OCI-M2 (cell line): Measurements from ENCODE around the gene PYY.

Experiments
- DNase-seq: peaks from one replicate; lab custom pipeline; 2025; ENCODE audit not compliant: unreplicated experiment; lab: John Stamatoyannopoulos, UW

PYY gene

DNA sequence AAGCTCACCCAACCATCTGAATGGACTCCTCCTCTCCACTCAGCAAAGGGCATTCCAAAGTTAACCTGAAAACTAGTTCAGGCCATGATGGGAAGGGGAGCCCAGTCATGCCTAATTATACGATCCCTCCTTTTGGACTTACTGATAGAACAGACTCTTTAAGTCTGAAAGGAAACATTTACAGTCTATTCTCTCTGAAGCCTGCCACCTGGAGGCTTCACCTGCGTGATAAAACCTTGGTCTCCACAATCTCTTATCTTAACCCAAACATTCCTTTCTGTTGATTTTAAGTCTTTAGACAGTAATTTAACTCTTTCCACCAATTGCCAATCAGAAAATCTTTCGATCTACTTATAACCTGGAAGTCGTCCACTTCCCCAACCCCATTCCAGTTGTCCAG lies 37.4 kb downstream of the PYY start:
- no peak for DNase-seq

DNA sequence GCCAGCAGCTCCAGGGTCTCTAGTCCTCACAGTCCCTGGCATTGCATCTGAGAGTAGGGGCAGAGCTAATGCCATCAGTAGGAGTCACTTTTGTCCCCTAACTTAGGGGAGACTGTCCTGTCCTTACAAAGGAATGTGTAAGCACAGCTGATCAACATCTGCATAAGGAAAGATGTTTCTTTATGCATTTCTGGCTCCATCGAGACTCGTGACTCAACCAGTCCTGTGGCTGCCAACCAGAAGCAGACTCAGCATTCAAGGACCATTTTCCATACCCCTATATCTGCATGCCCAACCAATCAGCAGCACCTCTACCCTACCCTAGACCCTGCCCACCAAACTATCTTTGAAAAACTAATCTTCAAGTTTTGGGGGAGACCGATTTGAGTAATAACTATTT lies 38.2 kb downstream of the PYY start:
- DNase-seq = no peak

DNA sequence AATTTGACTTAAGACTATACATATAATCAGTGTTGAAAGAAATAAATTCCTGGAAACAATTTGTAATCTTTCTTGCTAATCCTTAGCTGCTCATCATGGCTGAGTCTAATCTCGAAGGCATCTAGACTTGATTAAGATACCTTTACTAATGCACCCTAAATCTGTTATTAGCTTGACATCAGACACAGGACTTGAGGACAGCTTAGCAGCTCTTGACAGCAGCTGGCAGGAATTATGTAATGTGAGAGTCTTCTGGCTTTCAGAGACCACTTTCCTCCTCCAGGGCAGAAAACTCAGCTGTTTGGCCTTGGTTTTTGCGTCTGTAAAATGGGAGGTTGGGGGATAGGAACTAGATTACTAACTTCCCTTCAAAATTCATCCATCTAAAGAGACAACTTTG lies 39.3 kb downstream of the PYY start:
- DNase-seq = no peak

DNA sequence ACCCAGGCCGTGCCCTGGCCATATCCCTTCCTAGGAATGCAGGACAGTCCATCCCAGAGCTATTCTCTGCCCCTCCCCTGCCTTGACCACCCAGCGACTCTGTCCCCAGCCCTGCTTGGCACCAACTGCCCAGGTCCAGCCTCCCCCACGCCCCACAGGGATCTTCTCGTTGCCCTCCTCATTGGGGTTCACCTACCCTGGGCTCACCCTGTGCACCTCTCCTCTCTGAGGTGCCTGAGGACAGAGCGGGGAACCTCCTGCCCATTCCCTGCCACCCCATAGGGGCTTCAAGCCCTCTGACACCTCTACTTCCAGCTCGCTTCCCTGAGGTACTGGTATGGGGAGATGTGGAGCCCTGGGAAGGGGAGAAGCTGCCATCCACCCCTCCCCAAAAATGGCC lies 40.2 kb downstream of the PYY start:
- no peak for DNase-seq

DNA sequence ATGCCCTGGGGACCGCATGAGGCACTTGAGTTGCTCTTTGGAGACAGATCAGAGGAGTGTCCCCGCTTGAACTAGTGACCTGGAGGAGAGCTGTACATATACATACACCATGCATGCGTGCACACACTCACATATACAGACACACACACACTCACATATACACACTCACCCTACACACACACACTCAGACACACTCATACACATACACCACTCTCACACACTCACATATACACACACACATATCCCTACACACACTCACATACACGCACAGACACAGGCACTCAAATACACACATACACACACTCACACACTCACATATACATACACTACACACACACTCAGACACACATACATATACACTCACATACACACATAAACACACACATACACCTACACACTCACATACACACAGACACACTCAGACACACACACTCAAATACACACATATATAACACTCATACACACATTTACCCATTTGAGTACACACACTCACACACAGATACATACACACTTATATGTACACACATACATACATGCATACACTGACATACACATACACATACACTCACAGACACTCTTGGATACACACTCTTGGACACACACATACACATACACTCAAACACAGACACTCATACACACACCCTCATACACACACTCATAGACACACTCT lies 41.0 kb downstream of the PYY start:
- no peak for DNase-seq

DNA sequence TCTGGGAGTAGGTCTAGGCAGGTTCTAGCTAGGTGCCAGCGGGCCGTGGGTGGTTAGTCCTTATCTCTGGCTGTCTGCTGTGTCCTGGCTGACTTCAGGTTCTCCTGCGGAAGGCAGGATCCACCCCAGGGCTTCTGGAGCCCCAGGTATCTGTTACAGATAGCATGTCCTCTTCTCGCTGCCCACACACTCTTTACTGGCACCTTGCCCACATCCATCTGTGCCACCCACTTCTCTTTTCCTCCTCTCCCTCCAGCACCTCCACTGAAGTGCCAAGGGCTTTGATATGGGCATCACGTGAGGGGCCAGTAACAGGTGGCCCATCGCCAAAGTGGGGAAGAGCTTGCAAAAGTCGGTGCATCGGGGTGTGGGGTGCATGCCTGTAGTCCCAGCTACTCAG lies 41.8 kb downstream of the PYY start:
- DNase-seq = no peak

DNA sequence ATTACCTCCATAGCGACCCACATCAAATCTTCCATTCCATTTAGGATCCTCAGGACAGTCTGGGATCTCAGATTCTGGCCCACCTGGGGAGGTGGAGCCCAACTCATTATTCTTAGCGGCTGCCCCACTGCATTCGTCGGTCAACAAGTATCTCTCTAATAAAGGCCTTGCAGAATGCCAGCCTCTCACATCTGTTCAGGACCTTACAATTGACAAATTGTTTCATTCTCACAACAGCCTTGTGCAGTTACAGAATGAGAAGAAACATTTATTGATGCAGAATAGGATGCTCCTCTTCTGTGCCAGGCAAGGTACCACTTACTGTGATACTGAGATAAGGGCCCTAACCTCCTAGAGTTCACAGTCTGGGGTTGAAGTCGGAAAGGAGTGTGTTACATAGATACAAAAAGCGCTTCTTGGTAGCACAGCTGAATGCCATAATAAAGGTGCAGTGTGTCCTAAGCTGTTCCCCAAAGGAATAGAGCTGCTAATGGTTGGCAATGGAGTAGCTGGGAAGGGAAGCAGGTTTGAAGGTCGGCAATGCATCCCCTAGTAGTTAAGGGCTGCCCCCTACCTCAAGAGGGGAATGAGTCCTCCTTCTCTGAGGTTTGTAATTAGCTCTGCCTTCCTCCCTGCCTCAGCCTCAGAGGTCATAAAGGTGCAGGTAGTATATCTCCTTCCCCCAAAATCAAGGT lies 44.1 kb downstream of the PYY start:
- DNase-seq = no peak

DNA sequence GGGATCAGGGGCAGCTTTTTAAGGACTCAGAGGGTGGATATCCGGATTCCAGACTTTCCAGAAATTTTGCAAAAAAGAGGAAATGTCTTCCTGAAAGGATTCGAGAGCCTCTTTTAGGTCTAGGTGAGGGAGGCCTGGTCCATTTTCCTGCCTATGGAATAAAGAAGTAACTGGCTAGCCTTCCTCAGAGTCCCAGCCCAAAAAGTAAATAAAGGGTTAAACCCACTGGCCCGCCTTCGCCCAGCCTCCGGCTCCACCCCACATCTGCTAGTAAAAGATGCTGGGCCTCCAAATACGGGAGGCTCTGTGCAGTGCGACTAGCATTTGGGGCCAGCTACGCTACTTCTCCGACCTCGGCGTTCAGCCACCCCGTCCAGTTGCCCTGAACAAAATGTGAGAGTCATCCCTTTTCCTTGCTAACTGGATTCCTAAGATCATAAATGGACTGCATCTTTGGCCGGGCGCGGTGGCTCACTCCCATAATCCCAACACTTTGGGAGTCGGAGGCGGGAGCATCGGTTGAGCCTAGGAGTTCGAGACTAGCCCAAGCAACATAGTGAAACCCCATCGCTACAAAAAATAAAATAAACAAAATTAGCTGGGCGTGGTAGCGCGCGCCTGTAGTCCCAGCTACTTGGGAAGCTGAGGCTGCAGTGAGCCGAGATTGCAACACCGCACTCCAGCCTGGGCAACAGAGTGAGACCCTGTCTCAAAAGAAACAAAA lies 45.6 kb downstream of the PYY start:
- DNase-seq = no peak

DNA sequence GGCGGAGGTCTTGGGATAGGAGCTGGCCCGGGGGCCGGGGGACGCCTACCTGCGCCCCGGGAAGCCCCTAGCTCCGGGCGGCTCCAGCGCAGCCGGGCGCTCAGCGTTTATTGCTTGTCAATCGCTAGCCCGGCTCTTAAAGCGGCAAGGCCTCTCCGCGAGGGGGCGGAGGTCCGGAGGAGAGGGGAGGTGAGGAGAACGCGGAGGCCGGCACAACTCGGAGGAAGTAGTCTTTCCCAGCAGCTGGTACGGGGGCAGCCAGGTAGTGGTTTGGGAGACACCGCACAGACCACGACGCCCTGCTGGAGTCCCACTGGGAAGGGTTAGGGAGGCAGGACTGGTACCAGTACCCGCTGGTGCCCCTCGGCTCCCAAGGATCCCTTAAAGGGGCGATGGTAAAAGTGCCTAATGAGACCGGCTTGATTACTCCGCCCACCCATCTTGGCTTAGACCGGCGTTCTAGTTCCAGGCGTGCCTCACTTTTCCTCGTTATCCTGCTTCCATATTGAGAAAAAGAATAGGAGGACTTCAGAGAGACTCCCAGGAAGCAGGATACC lies 46.2 kb downstream of the PYY start, which contains the start of gene MPP2:
MPP2 (minus strand) TSS at position 112 of the 557 bp plus-strand sequence. CDS start 3,076 bp downstream, outside the sequence.
- DNase-seq = peak; percentile 84

DNA sequence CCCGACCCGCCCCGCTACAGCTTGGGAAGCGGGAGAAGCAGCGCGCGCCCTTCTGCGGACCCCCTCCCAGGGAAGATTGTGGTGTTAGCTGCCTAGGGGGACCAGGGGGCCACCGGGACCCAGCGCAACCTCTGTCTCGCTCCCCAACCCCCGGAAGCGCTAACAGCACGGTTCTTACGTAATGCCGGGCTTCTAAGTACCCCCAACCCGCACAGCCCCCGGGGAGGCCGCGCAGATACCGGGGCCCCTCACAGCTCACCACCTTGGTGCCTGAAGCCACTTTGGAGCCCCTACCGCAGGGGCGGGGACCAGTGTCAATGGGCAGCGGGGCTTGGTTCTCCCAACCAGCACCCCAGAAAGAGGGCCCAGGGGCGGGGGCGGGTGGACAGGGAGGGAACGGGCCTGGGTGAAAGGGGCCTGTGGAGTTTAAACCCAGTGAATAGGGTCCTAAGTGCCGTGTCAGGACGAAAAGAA lies 46.8 kb downstream of the PYY start:
- DNase-seq = no peak

DNA sequence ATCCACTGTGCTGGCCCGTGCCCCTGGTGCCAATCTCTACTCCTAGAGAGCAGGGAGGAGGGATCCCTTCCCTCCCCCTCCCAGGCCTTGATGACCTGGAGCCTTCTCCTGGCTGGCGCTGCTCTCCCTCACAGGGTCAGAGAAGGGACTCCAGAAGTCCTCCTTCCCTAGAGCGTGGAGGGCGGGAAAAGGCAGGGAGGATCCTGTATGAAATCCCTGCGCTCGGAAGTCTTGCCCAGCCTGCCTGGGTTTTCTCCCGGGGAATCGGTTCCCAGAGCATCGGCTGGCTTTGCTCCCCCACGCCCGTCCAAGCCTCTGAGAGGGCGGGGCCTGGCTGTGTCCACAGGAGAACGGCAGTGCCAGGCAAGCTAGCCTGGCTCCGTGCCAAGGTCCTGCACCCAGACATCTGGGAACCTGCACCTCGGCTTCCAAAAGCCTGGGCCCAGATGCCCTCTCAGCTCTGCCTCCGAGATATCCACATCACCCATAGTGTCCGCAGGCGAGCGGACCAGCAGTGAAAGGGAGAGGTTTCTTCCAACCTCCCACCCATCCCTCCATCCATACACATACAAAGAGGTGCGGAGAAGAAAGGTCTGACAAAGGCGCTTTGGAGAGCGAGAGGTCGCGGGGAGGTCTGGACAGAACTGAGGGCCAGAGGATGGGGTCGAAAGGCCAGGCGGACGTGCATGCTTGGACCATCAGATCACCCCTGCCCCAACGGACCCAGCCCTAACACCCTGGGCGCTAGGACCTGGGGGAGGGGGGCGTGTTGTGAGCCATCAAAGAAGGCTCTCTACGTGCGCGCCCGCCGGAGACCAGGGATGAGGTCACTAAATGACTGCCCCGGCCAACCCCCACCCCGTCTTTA lies 47.5 kb downstream of the PYY start:
- DNase-seq = no peak

DNA sequence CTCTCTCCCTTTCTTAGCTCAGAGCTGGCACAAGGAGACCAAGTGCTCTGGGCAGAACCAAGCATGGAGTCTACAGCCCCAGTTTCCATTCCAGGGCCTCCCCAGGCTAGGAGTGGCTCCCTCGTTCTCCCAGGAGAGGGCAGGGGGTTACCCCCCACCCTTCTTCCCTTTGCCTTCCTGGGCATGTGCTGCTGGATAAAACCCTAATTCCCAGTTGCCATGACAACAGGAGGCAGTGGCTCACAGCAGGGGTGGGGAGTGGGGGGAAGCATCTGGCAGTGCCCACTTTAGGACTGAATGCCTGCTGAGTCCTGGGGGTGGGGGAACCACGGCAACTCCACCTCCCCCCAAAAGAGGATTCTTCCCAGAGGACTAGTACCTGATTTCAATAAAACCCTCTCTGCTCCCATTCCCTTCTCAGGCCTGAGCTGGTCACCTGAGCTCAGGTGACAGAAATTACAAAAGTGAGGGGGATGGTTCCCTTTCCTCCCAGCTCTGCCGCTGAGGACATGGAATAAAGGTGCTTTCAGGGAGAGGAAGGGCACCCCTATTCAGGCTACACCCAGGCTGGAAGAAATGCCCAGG lies 48.2 kb downstream of the PYY start:
- no peak for DNase-seq
